ENCODE data around the gene KIF19. TPM values are rescaled to one million over a fixed set of nuclear protein-coding genes. Genes with fewer than 3 reads are reported as not detected.

The KIF19 gene
- polyA plus RNA-seq, 2 of the 4 experiments (the other 2 are of a cell fraction) = not detected

- no peak overlapping the region for H3K4me2 ChIP-seq
- ATAC-seq (no peak), DNase-seq (ENCODE audit: low read depth in 1 of 2, low spot score in 1 of 2) (no peak), FAIRE-seq (no peak)
- H3K27ac ChIP-seq = no peak overlapping the region
- ChIA-PET CTCF (interaction anchor here (1.3 to 15.2 kb wide), 6 partner anchors 9 to 198 kb away, joined by 3 to 138 read pairs (median 6); no protein-coding TSS in a partner anchor), POLR2A (interaction anchor here (0.6 kb wide), 1 partner anchor 478 kb away, joined by 3 read pairs; no protein-coding TSS in a partner anchor)
- no peak for TF ChIP-seq CHD2 (IDR thresholded peaks at IDR 0.05; ENCODE audit: low read length, partially characterized antibody)
- TF ChIP-seq POLR2AphosphoS2 (conservative IDR thresholded peaks at IDR 0.05; ENCODE audit: low read length) = no peak
- TF ChIP-seq, protein P1, sequence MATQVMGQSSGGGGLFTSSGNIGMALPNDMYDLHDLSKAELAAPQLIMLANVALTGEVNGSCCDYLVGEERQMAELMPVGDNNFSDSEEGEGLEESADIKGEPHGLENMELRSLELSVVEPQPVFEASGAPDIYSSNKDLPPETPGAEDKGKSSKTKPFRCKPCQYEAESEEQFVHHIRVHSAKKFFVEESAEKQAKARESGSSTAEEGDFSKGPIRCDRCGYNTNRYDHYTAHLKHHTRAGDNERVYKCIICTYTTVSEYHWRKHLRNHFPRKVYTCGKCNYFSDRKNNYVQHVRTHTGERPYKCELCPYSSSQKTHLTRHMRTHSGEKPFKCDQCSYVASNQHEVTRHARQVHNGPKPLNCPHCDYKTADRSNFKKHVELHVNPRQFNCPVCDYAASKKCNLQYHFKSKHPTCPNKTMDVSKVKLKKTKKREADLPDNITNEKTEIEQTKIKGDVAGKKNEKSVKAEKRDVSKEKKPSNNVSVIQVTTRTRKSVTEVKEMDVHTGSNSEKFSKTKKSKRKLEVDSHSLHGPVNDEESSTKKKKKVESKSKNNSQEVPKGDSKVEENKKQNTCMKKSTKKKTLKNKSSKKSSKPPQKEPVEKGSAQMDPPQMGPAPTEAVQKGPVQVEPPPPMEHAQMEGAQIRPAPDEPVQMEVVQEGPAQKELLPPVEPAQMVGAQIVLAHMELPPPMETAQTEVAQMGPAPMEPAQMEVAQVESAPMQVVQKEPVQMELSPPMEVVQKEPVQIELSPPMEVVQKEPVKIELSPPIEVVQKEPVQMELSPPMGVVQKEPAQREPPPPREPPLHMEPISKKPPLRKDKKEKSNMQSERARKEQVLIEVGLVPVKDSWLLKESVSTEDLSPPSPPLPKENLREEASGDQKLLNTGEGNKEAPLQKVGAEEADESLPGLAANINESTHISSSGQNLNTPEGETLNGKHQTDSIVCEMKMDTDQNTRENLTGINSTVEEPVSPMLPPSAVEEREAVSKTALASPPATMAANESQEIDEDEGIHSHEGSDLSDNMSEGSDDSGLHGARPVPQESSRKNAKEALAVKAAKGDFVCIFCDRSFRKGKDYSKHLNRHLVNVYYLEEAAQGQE (IDR thresholded peaks at IDR 0.05) = no peak
- TF ChIP-seq, protein P2, sequence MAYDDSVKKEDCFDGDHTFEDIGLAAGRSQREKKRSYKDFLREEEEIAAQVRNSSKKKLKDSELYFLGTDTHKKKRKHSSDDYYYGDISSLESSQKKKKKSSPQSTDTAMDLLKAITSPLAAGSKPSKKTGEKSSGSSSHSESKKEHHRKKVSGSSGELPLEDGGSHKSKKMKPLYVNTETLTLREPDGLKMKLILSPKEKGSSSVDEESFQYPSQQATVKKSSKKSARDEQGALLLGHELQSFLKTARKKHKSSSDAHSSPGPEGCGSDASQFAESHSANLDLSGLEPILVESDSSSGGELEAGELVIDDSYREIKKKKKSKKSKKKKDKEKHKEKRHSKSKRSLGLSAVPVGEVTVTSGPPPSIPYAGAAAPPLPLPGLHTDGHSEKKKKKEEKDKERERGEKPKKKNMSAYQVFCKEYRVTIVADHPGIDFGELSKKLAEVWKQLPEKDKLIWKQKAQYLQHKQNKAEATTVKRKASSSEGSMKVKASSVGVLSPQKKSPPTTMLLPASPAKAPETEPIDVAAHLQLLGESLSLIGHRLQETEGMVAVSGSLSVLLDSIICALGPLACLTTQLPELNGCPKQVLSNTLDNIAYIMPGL (CRISPR knock-in tag; IDR thresholded peaks at IDR 0.05; ENCODE audit: borderline replicate concordance) = no peak
- TF ChIP-seq CBX8 (IDR thresholded peaks at IDR 0.05) = no peak
- TF ChIP-seq EHF (CRISPR knock-in tag; IDR thresholded peaks at IDR 0.05) = no peak
- TF ChIP-seq SREBF2 (IDR thresholded peaks at IDR 0.05) = no peak
- no peak for TF ChIP-seq ELK1 (IDR thresholded peaks at IDR 0.05; ENCODE audit: low read depth, low read length)
- TF ChIP-seq CTCF (IDR thresholded peaks at IDR 0.05) = no peak
- TF ChIP-seq NPAS2 (CRISPR knock-in tag; IDR thresholded peaks at IDR 0.05; ENCODE audit: borderline replicate concordance) = no peak
- no peak for TF ChIP-seq HOXB5 (CRISPR knock-in tag; IDR thresholded peaks at IDR 0.05)
- TF ChIP-seq FOXS1 (CRISPR knock-in tag; IDR thresholded peaks at IDR 0.05) = no peak
- no peak for TF ChIP-seq BCL3 (IDR thresholded peaks at IDR 0.05)
- no peak for TF ChIP-seq RNF2 (IDR thresholded peaks at IDR 0.05; ENCODE audit: borderline replicate concordance, low read depth)
- no peak for TF ChIP-seq KDM5A (IDR thresholded peaks at IDR 0.05)
- no peak for TF ChIP-seq FOSL2 (IDR thresholded peaks at IDR 0.05)
- TF ChIP-seq FOSL2 (CRISPR knock-in tag; IDR thresholded peaks at IDR 0.05) = no peak
- no peak for TF ChIP-seq EP300 (IDR thresholded peaks at IDR 0.05)
- TF ChIP-seq RFX5 (IDR thresholded peaks at IDR 0.05) = no peak
- 73% methylated on average over 12 of the region's 12 CpGs for WGBS (ENCODE audit: missing lambda C conversion rate)
- H3K4me3 ChIP-seq = no peak overlapping the region
- no peaks in the 10 kb centered on the region for H3K9me3 ChIP-seq
- peaks cover 7% of the 10 kb centered on the region for H3K4me1 ChIP-seq
Measured at GRCh38 chr17:74403512-74404137, 77.6 kb downstream of the KIF19 start.

Measured in A549 (cell line).